Right kidney (tissue), 1 donor: ENCODE data around the gene THNSL1.

Experiments
- DNase-seq: peaks from one replicate; pipeline ENCODE4 v3.0.0-alpha.2; 2016

The THNSL1 gene

DNA sequence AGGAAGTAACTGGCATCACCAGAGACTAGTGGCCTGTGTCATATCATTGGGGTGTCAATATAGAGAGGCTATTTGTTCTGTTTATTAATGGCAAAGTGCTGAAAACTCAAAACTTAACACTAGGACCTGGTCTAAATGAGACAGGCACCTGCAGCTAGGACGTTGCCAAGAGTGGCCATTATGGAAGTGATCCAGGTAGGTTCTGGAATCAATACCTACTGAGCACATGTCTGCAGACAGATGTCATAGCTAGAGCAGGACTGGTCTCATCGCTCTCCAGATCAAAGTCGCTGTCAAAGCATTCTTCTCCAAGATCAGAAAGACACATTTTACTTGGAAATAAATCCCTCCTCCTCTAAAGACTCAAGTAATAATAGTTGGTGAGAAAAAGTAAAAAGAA lies 40.3 kb downstream of the THNSL1 start:
- DNase-seq: no peak

DNA sequence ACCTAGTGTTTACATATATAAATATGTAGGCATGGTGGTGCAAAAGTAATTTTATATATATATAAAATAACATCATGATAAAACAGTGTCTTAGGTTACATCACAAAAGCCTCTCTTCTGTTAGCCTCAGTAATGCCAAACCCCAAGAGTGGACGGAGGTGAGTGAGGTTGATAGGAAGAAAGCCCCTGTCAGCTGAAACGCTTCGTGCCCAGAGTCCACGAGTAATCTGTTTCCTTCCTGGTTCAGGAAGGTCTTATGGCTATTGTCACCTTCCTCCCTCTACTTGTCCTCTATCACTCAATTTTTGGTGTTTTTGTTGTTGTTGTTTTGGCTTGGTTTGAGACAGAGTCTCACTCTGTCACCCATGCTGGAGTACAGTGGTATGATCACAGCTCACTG lies 41.5 kb downstream of the THNSL1 start:
- no peak for DNase-seq

DNA sequence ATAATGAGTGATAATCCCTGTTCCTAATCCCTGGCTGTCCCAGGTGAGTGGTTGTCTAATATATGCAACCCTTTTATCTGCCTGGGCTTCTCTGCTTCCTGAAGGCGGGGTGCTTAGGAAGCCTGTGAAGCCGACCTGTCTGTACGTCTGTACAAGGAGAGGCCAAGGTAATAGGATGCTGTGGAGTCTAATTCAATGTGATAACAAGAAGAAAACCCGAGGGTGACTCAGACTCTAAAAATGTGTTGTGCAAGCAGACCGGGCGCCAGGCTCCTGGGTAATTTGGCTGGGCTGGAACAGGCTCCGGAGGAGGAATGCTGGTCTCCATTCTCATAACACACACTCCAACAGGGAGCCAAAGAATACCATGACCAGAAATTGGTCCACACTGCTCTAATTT lies 43.6 kb downstream of the THNSL1 start:
- DNase-seq: no peak

DNA sequence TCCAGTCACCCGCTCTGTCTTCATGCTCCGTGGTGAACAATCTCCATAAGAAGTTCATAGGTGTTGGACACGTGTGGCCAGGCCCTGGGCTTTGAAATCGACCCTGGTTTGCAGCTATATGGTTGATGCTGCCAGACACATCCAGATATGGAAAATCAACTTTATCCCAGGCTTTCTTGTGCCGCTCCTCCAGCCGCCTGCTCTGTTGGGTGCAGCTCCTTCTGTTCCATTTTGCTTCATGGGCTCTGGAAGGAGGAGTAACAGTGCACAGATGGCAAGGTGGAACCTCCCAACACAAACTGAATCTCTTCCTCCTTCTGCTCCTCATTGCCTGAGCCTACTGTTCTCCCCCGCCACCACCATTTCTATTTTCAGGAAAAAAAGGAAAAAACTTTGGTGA lies 44.7 kb downstream of the THNSL1 start:
- no peak for DNase-seq

DNA sequence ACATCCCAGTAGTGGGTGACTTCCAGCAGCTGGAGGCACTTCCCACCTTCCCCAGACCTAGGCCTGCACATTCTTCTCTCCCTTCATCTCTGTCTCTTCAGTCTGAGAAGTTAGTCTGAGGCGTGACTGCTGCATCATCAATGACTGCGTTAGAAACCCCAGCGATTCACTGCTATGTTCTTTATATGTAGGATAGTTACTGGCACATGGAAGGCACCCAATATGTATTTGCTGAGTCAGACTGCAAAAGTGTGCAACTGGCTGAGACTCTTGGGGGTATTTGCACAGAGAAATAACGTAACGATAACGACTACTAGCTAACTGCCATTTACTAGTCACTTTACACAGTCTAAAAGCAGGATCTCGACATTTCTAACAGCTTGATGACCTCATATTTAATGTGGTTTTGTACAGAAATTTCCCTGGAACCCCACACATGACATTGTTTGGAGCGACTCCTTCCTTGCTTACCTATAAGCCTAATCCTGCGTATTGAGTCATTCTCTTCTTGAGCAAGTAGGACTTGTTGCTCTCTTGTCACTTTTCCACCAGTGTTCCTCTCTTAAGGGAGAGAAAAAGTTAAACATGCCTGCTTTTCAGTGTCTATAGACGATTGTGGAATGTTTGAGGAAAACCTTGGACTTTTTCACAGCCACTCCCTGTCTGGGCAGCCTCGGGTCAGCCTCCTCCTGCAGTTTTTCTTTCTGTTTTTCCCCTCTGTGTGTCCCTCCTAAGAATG lies 45.5 kb downstream of the THNSL1 start:
- no peak for DNase-seq

DNA sequence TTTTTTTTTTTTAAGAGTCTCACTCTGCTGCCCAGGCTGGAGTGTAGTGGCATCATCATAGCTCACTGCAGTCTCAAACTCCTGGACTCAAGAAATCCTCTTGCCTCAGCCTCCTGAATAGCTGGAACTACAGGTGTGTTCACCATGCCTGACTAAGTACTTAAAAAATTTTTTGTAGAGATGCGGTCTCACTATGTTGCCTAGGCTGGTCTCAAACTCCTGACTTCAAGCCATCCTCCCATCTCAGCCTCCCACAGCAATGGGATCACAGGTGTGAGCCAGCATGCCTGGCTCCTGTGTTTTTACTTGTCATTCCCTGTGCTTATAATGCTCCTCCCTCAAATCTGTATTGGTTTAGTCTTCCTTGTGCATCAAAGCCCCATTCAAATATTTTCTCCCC lies 46.7 kb downstream of the THNSL1 start:
- no peak for DNase-seq

DNA sequence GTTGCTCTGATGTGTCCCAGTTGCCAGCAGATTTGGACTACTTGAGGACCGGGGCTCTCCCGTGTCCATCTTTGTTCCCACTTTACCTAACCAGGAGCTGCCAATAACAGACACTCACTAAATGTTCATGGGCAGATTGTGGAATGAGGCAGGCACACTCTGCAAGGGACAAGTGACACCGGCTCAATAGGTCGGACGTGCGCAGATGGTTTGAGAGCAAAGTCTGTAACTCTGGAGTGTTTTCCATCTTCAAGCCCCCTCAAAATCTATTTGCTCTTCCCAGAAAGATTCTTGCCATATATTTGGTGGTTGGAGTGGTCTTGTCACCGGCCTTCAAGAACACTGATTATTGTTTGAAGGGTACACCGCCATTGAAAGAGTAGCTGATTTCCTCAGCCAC lies 47.2 kb downstream of the THNSL1 start:
- no peak for DNase-seq

DNA sequence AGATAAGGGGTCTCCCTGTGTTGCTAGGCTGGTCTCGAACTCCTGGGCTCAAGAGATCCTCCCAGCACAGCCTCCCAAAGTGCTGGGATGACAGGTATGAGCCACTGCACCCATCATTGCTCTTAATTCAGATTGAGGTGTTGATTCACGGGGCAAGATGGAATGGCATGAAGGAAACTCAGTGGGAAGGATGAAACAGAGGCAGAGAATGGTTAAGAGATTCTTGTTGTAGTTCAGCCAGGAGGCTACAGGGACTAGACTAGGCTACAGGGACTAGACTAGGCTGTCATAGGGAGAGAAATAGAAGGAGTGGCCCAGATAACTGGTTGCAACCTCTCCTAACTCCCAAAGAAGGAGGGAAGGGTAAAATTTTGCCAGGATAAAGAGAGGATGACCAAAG lies 48.0 kb downstream of the THNSL1 start:
- DNase-seq: no peak

DNA sequence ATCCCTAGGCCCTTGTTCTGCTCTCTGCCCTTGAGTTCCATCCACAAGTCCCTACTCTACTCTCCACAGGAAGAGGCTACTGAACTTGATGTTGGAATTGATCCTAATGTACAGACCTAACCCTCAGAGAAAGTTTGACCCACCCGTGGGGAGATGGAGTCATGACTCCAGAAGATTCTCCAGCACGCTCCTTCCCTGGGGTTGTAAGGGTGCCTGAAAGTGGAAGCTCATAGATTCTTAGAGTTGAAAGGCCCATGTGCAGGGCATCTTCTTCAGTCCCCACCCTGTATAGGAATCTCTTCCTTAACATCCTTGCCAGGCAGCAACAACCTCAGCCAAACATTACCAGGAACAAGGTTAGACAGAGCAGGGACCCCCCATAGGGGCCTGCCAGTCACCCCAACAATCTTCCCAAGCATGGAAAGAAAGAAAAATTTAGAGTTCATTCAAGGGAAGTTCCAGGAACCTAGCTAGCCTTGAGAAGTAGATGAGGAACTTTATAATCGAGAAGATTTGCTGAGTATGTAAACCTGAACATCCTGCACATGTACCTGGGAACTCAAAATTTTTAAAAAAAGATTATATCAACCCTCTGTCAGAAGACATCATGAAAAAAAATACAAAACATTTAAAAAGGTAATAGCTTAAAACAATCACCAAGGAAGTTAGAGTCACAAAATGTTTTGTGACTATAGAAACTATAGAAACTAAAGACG lies 49.5 kb downstream of the THNSL1 start:
- DNase-seq: no peak

DNA sequence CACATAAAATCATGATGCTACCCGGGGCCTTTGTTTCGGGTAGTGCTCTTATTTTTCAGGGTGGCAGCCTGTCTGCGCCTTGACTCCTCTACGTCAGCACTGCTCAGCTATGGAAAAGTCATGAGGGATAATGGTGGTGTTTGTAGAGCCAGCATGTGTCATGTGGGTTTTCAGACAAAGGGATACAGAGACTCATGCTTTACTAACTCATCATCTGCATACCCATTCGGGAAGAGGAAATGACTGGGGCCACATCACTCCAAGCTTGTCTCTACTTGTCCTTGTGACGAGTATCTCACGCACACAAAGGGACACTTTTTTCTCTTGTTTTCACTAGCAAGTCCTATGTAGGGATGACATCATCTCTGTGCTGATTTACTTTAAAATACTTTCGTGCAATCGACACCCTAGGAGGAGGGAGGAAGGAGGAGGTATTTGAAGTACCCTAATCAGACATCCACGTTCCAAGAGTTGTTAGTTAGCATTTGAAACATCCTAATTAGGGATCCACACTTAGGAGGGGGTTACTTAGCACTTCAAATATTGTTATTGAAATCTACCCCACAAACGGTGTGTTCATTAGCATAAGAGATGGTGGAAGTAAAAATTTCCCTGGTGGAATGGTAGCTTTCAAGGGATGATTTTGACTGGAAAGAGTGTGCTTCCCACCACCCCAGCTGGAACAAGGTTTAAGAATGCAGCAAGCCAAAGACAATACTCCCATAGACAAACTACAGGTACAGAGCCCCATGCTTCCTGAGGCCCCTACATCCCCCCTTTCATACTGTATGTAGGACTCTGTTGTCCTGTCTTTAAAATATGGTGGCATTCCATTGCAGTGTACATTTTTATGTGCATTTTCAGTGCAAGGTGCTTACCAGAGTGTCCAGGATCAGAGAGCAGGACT lies 52.0 kb downstream of the THNSL1 start:
- no peak for DNase-seq

DNA sequence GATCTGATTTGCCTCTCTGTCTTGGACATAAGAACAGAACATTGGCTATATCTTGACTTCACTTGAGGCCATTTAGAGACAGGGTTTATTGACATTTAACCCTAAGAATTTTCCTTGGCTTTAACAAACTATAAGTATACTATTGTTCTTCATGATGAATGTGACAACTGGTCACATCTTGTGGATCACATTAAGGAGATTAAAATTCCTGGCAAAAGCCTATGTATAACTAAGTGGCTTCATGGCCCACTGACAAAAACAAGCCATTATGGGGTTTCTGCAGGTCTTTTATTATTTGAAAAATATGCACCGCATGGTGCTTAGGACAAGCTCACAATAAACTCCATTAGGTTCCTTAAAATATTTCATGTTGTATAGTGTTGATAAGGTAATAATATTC lies 54.8 kb downstream of the THNSL1 start:
- DNase-seq: no peak

DNA sequence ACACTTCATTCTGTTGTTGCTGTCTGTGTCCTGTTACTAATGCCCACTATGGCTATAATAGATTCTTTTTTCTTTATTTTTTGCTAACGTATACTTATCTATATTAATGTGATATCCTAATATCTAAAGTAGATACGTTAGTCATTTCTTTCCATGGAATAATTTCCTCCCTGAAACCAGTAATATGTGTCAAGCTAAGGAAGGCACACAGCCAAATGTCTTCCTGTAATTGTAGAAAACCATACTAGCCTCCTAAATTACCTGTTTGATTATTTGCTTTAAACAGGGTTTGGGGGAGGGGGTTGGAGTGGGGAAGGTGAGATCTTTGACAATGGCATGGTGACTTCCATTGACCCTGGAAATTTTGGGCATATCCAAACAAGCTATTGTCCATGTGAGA lies 56.4 kb downstream of the THNSL1 start:
- no peak for DNase-seq

DNA sequence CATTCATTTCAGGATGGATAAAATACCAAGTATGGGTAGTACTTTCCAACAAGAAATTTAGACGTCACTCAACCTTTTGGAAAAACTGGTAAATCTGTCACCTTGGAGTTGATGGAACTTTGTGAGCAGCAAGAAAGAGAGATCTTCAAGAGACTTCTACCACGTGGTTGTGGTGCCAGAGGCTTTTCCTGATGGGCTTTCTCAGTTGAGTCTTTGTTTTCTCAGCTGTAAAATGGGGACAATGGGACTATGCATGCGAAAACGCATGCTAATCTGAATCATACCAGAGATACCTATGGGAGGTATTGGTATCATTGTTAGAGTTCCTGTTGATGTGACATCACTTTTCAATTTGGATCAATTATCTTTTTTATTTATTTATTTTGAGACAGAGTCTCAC lies 59.4 kb downstream of the THNSL1 start:
- DNase-seq: no peak
